ENCODE measurements around the gene TNFRSF18.

The TNFRSF18 gene

GRCh38 chr1:1241588-1242219, 35.3 kb upstream of the TNFRSF18 start:
- DNase-seq (ENCODE audit: low read depth), result no peak
- H3K4me3 ChIP-seq (ENCODE audit: low read depth, low read length), result no peak overlapping the region

- no peak for DNase-seq (ENCODE audit: low read depth)
- H3K4me3 ChIP-seq (ENCODE audit: low read depth, low read length), result no peak overlapping the region
Measured at GRCh38 chr1:1240822-1241587, 34.6 kb upstream of the TNFRSF18 start.

- no peak for DNase-seq (ENCODE audit: low read depth)
- H3K4me3 ChIP-seq (ENCODE audit: low read depth, low read length), result no peak overlapping the region
Measured at GRCh38 chr1:1240348-1240732, 33.9 kb upstream of the TNFRSF18 start.

- no peak overlapping the region for H3K4me3 ChIP-seq (ENCODE audit: low read depth, low read length)
- DNase-seq (ENCODE audit: low read depth), result no peak
Measured at GRCh38 chr1:1239614-1240347, 33.4 kb upstream of the TNFRSF18 start.

GRCh38 chr1:1239227-1239613, 32.8 kb upstream of the TNFRSF18 start:
- DNase-seq (ENCODE audit: low read depth), result no peak

DNA sequence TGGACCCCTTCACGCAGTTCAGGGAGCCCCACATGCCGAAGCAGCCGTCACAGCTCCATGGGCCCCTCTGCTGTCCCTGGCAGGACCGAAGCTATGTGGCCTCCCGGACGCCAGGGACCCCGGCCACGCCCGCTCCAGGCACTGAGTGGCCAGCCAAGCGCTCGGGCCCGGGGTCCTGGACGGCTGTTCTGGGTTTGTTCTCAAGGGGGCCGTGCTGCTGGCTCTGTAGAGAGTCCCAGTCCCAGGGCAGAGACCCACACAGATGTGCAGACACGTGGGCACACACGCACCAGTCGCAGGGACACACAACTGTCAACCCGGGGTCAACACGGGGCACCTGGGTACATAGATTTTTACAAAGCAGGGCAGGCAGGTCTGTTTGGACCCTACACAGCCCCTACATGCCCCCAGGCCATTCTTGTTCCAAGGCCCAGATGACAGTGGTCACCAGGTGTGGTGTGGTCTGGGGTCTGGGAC, 32.3 kb upstream of the TNFRSF18 start:
- DNase-seq (ENCODE audit: low read depth), result no peak
- H3K4me3 ChIP-seq (ENCODE audit: low read depth, low read length), result no peak overlapping the region

More at GRCh38 chr1:1239227-1239613, 32.8 kb upstream of the TNFRSF18 start:
- no peak overlapping the region for H3K4me3 ChIP-seq (ENCODE audit: low read depth, low read length)

GRCh38 chr1:1237874-1238701, 31.7 kb upstream of the TNFRSF18 start:
- DNase-seq (ENCODE audit: low read depth), result no peak
- H3K4me3 ChIP-seq (ENCODE audit: low read depth, low read length), result no peak overlapping the region

DNA sequence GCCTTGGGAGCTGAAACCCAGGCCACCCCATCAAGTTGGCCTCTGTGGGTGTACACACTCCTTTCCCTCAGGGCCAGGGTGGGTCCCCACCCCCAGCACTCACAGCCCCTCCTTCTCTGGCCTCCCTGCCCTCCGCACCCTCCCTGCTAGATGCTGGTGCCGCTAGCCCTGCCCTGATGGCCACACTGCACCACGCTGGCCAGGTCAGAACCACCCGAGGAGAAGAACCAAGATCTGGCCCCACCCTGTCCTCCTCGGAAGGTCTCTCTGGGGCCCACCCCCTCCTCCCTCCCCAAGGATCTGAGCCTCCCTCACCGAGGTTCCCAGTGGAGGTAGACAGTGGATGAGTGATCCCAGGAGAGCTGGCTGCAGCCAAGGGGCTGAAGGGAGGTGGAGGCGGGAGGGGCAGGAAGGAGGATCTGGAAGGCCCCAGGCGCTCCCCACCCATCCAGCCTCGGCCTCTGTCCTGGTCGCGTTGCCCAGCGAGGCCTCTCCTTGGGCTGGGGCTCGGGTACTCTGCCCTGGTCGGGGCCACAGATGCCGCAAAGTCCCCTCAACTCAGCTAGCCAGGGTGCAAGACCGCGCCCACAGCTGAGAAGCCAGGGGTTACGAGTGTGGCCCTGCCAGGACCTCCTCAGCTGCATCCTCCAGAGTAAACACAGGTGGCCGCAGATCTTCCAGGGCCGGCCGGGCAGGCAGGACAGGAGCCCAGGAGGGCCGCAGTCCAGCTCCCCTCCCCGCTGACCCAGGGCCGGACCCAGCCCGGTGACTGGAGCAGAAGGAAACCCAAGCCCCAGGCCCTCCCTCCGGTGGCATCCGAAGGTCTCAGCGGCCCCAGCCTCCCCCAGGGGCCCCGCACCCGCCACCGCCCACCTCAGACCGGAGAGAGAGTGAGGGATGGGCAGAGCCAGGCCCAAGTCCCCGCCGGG, 30.8 kb upstream of the TNFRSF18 start:
- H3K4me3 ChIP-seq (ENCODE audit: low read depth, low read length), result no peak overlapping the region

GRCh38 chr1:1236176-1236763, 29.9 kb upstream of the TNFRSF18 start:
- no peak overlapping the region for H3K4me3 ChIP-seq (ENCODE audit: low read depth, low read length)
- no peak for DNase-seq (ENCODE audit: low read depth)

More for the DNA sequence above, 30.8 kb upstream of the TNFRSF18 start:
- DNase-seq (ENCODE audit: low read depth), result no peak

DNA sequence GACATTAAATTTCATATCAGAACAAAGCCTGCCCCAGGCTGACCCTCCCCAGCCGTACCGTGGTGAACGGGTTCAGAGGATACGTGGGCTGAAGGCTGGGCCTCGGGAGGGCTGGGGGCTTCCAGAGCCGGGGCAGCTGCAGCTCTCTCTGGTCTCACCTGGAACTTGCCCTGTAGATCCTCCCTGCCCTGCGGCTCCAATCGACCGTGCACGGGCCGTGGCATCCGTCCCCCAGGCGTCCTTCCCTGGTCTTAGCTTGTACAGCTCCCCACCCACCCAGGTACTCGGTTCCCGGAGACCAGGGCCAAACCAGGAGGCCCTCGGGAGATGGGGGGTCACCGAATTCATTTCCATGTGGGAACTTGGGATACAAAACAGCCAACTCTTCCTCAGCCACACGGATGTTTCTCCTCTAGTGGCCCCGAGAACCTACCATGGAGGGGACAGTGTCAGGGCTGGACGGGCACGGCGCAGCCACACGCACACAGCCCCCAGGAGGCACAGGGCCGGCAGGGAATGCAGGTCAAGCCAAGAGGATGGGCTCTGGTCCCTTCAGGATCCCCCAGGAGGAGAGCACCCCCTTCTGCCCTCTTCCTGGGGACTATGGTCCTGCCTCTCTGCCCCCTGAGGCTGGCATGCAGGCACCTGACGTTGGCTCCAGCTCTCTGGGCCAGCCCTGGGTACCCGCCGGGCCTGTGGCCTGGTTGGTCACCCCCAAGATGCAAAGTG, 28.8 kb upstream of the TNFRSF18 start:
- DNase-seq (ENCODE audit: low read depth), result no peak
- no peak overlapping the region for H3K4me3 ChIP-seq (ENCODE audit: low read depth, low read length)

GRCh38 chr1:1234180-1234808, 27.9 kb upstream of the TNFRSF18 start:
- no peak for DNase-seq (ENCODE audit: low read depth)
- no peak overlapping the region for H3K4me3 ChIP-seq (ENCODE audit: low read depth, low read length)

GRCh38 chr1:1233567-1233892, 27.1 kb upstream of the TNFRSF18 start:
- DNase-seq (ENCODE audit: low read depth), result no peak
- no peak overlapping the region for H3K4me3 ChIP-seq (ENCODE audit: low read depth, low read length)

- DNase-seq (ENCODE audit: low read depth), result no peak
- peak overlapping the region; percentile 1 for H3K4me3 ChIP-seq (ENCODE audit: low read depth, low read length)
Measured at GRCh38 chr1:1232796-1233566, 26.6 kb upstream of the TNFRSF18 start.

DNA sequence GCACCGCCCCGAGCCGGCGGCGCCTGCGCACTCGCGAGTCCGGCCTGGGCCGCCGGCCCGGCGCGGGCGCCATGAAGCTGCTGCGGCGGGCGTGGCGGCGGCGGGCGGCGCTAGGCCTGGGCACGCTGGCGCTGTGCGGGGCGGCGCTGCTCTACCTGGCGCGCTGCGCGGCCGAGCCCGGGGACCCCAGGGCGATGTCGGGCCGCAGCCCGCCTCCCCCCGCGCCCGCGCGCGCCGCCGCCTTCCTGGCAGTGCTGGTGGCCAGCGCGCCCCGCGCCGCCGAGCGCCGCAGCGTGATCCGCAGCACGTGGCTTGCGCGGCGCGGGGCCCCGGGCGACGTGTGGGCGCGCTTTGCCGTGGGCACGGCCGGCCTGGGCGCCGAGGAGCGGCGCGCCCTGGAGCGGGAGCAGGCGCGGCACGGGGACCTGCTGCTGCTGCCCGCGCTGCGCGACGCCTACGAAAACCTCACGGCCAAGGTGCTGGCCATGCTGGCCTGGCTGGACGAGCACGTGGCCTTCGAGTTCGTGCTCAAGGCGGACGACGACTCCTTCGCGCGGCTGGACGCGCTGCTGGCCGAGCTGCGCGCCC, 25.9 kb upstream of the TNFRSF18 start, which contains the start of gene B3GALT6:
B3GALT6 (plus strand) TSS at position 30 of the 588 bp plus-strand sequence; CDS start at position 72, 42 bp downstream.
- peak within 1 kb of the TSS; percentile 86 for H3K4me3 ChIP-seq (ENCODE audit: low read depth, low read length)
- no peak for DNase-seq (ENCODE audit: low read depth)

- peak; percentile 87 for DNase-seq (ENCODE audit: low read depth)
- peak within 1 kb of the TSS; percentile 86 for H3K4me3 ChIP-seq (ENCODE audit: low read depth, low read length)
Measured at GRCh38 chr1:1231400-1232207, 25.2 kb upstream of the TNFRSF18 start, which contains the start of gene SDF4. Gene SDF4, minus strand, starts transcription at chr1:1232001. Its CDS starts 3,229 bp downstream, at chr1:1228772.

All from skeletal muscle cell (primary cell).